Measurements from ENCODE around the gene BEGAIN.
A peak's percentile ranks its signal among the peaks of the same experiment; 100 is the strongest.

Gene BEGAIN

GRCh38 chr14:100567009-100567876 lies 20.0 kb downstream of the BEGAIN start:
- DNase-seq, result no peak

- no peak for DNase-seq
These were observed 20.6 kb downstream of the BEGAIN start for GRCh38 chr14:100566586-100566985.

- no peak for DNase-seq
These were observed 21.1 kb downstream of the BEGAIN start for GRCh38 chr14:100566119-100566518.

DNA sequence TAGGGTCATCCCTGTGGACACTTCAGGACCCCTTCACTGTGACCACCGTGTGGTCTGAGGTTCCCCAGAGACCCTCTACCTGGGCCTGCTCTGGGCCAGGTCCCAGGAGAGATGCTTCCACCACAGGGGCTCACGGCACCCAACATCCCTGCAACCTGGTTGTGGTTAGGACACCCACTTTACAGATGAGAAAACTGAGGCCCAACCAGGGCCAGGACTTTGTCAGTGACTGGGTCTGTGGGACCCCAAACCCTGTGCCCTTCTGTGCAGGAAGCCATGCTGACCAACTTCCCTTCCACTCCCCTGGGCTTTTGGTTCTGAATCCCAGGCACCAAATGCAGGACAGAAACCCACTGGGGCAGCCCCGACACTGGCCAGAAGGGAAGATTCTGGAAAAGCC lies 21.6 kb downstream of the BEGAIN start:
- no peak for DNase-seq

DNA sequence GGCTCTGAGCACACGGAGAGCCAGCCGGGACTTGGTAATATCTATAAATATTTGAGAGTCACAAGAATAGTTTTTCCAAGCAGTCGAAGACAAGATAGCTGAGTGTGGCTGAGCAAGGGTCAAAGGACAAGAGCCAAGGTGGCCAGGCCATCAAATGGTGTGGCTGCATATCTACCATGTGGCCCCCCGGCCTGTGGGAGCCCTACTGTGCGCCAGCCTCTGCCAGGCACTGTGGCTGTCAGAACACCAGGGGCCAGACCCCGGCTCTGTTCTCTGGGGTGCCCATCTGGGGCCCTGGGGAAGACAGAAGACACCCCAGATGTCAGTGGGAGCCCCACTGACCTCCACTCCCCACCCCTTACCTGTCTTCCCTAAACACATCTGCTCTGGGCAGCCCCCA lies 22.7 kb downstream of the BEGAIN start:
- DNase-seq, result no peak

DNA sequence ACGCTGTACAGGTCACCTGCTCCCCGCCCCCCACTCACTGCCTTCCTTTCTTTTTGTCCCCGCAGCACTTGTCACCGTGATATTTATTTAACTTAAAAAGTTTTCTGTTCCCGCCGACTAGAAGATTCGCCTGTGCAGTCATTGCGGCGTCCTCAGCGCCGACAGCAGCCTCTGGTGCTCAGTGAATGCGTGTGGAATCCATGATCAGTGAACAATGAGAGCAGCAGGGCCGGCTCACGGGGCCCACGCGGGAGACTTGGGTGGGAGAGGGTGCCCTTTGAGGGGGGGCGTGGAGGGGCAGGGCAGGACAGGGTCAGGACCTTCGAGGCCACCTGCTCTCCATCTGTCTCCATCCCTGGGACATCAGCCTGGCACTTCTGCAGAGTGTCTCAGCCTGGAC lies 24.5 kb downstream of the BEGAIN start:
- DNase-seq, result no peak

DNA sequence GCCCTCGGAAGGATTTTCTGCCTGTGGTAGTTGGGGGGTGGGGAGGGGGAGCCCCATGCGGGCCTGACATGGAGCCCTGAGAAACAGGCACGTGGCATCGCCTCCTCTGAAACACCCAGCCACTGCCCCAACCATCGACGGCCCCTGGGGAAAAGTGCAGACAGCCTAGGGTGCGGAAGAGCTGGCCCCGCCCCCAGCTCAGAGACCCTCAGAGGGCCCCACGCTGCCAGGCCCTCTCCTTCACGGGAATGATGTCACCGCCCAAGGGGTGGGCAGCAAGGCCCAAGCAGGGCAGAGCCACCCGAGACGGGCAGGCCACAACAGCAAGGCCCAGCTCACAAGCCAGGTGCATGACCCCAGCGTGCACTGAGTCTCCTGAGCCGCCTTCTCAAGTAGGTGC lies 26.2 kb downstream of the BEGAIN start:
- no peak for DNase-seq

GRCh38 chr14:100560471-100560870 lies 26.7 kb downstream of the BEGAIN start:
- no peak for DNase-seq

DNA sequence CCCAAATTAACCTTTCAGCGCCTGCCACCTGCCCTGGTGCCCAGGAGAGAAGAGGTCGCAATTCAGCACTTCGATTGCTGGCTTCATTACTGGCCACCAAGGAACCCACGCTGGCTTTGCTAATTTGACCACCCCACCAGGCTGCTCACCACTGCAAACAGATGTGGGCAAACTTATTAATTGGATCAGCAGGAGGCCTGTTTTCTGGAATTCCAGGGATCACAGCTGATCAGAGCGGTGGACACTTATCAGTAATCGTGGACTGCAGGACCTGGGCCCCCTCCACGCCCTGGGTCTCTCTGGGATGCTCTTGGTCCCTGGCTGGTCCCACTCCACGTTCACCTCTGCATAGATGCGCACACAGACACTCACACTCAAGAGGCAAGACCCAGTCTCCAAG lies 27.8 kb downstream of the BEGAIN start:
- DNase-seq, result no peak

GRCh38 chr14:100558966-100559365 lies 28.3 kb downstream of the BEGAIN start:
- no peak for DNase-seq

DNA sequence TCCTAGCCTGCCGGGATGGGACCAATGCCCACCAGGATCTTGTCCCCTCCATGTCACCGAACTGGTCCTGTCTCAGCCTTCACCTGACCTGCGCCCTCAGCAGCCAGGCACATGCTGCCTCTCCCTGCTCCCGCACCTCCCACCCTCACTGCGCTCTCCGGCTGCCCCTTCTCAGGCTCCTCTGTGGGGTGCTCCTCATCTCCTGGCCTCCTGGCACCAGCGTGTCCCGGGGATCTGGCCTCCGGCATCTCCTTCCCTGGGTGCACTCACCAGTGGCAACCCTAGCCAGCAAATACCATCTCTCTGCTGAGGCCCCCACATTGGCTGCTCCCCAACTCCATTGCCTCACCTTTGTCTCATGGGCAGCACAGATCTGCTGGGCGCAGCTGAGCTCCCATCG lies 29.0 kb downstream of the BEGAIN start:
- DNase-seq, result no peak

DNA sequence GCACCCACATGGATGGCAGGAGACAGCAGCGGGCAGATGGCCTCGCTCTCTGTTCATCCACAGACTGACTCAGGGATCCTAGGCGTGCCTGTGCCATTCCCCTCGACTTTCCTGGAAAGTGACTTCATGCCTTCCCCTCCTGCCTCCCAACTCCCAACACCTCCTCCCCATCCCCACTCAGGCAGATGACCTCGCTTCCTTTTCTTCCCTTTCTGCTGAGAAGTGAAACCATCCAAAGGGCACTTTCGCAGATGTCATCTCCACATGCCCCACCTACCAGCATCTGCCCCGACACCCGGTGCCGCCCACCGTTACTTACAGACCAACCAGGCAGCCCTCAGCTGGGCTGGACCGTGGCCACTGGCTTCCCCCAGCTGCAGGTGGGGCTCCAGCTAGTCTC lies 29.6 kb downstream of the BEGAIN start:
- peak in 1 of 2 donors; percentile 52 for DNase-seq

- no peak for DNase-seq
These were observed 30.2 kb downstream of the BEGAIN start for GRCh38 chr14:100556936-100557505.

- no peak for DNase-seq
These were observed 31.1 kb downstream of the BEGAIN start for GRCh38 chr14:100556140-100556475.

GRCh38 chr14:100555436-100556139 lies 31.6 kb downstream of the BEGAIN start:
- DNase-seq, result no peak

DNA sequence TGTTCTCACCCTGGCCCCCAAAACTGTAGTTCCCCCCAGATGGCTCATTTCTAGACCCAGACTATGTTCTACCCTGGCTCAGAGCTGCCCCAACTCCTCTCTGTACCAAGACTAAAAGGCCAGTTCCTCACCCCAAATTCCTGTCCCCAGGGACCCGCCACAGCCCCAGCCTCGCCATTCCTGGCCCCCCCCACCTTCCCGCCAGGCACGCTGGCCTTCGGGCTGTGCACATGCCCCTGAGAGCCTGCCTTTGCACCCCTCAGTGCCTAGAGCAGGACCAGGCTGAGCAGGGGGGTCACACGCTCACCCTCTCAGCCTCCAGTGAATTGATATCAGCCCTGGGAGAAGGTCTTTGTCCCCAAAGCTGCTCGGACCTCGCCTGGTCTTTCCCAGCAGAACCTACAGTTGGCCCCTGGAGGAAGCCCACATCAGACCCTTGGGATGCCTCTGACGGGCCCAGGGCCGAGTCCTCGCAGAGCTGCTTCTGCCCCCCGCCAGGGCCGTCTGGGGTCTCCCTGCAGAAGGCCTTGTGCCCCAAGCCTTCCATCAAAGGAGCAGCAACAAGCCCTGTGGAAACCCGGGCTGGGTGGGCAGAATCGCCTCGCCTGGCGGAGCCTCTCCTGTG lies 32.4 kb downstream of the BEGAIN start:
- DNase-seq, result no peak

- peak; percentile 23 to 74 for DNase-seq
These were observed 33.0 kb downstream of the BEGAIN start for GRCh38 chr14:100554082-100554677.

DNA sequence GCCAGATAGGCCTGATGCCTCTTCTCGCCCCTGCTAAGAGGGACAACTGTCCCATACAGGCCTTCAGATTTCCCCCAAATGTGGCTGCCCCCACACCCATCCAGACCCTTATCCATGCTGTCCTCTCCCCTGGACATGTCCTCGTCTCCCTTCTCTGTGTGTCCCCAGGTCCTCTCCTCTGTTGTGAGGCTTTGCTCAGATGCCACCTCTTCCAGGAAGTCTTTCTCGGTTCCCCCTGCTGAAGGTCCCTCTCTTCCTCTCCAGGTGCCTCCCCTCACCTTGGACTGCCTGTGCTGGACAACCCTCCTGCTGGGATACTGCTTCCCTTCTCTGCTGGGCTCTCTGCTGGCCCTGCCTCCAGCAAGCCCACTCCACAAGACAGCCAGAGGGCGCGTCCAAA lies 33.7 kb downstream of the BEGAIN start:
- no peak for DNase-seq

GRCh38 chr14:100552524-100553125 lies 34.6 kb downstream of the BEGAIN start:
- DNase-seq, result no peak

- DNase-seq, result no peak
These were observed 36.2 kb downstream of the BEGAIN start for GRCh38 chr14:100551056-100551455.

- DNase-seq, result no peak
These were observed 37.2 kb downstream of the BEGAIN start for GRCh38 chr14:100549834-100550625.

GRCh38 chr14:100548939-100549338 lies 38.3 kb downstream of the BEGAIN start:
- no peak for DNase-seq
